Mesodermal cell (in vitro differentiated cells): ENCODE data around the gene LEP. TPM values are rescaled to one million over a fixed set of nuclear protein-coding genes. Genes with fewer than 3 reads are reported as not detected.

Experiments used
- H3K27ac ChIP-seq: 2 replicates; pipeline ENCODE4 v1.7.0; 2013; ENCODE audit warnings: mild to moderate bottlenecking, low read depth, low read length, moderate library complexity; ENCODE audit not compliant: severe bottlenecking
- H3K36me3 ChIP-seq: 2 replicates; pipeline ENCODE4 v1.7.1; 2013; ENCODE audit warnings: mild to moderate bottlenecking, low read length, moderate library complexity; ENCODE audit not compliant: control insufficient read depth, insufficient read depth
- H3K4me1 ChIP-seq: one replicate; pipeline ENCODE4 v1.7.1; 2013; ENCODE audit warnings: mild to moderate bottlenecking, low read length; ENCODE audit not compliant: insufficient read depth, control insufficient read depth, poor library complexity, severe bottlenecking
- H3K4me3 ChIP-seq: 2 replicates; pipeline ENCODE4 v1.7.0; 2013; ENCODE audit warnings: low read length, control low read depth, mild to moderate bottlenecking; ENCODE audit not compliant: insufficient read depth, poor library complexity, severe bottlenecking; ENCODE audit errors: extremely low read depth
- H3K9me3 ChIP-seq: 2 replicates; pipeline ENCODE4 v1.7.1; 2013; ENCODE audit warnings: mild to moderate bottlenecking, low read length, moderate library complexity; ENCODE audit not compliant: control insufficient read depth
- WGBS, 2 experiments: methylation state at CpG; one replicate each; pipeline ENCODE4 v1.1.5; 2013; ENCODE audit warnings: missing lambda C conversion rate in 2 of 2; ENCODE audit not compliant: insufficient coverage in 2 of 2; 5-methylcytosine and 5-hydroxymethylcytosine counted together
- polyA plus RNA-seq, 2 experiments: library from polyadenylated mRNA; stranded (reverse); fragments of 50-300 nt; gene quantifications; one replicate each; pipeline ENCODE4 v1.2.3, GENCODE V29; 2013

The LEP gene
- not detected for polyA plus RNA-seq (2013, experiment 1 of 2)
- not detected for polyA plus RNA-seq (2013, experiment 2 of 2)

GRCh38 chr7:128240696-128241386 lies at the start of gene LEP:
LEP (plus strand) TSS chr7:128241278; CDS start chr7:128252019, 10,741 bp downstream.
- H3K9me3 ChIP-seq, result peaks cover 27% of the 10 kb centered on the region
- no peaks in the 10 kb centered on the region for H3K36me3 ChIP-seq
- H3K27ac ChIP-seq, result no peak within 1 kb of the TSS
- WGBS, 2 experiments, result 95 to 96% methylated on average over 46 to 61 of the region's 67 CpGs
- peaks cover 6% of the 10 kb centered on the region for H3K4me1 ChIP-seq
- H3K4me3 ChIP-seq, result no peak within 1 kb of the TSS

DNA sequence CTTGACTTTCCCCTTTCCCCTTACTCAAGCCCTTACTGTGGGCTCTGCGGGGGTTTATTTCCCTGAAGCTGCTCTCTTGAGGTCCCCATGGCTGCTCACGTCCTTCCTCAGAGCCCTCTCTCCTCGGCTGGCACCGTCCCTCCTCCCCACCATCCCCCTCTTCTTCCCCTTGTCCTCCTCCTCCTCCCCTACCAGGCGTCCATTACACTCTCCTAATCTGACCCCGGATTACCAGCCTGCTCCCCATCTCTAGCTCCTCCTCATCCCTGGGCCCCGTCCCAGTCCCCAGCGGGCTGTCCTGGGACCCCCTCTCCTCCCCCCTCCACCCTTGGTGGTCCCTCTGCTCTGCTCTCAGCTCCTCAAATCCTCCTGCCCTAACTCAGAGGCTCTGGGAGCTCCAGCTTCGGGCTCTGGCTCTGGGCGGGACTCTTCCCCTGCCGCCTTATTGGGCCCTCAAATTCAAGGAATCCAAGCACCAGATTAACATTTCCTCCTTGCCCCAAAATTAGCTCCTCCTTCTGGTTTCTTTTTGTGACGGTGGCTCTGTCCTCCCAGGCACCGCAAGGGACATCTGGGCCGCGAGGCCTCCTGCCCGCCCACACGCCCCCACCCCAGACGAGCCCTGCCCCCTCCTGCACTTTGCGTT lies 48.5 kb upstream of the LEP start:
- H3K27ac ChIP-seq, result no peak overlapping the region
- no peaks in the 10 kb centered on the region for H3K36me3 ChIP-seq
- H3K4me3 ChIP-seq, result no peak overlapping the region
- peaks cover 11% of the 10 kb centered on the region for H3K9me3 ChIP-seq
- no peaks in the 10 kb centered on the region for H3K4me1 ChIP-seq
- WGBS, 2 experiments, result 72 to 73% methylated on average over 12 to 13 of the region's 19 CpGs

- no peaks in the 10 kb centered on the region for H3K36me3 ChIP-seq
- WGBS, 2 experiments, result 38 to 67% methylated on average over 1 to 2 of the region's 3 CpGs
- no peak overlapping the region for H3K27ac ChIP-seq
- no peak overlapping the region for H3K4me3 ChIP-seq
- H3K4me1 ChIP-seq, result no peaks in the 10 kb centered on the region
- H3K9me3 ChIP-seq, result peaks cover 11% of the 10 kb centered on the region
Observed at GRCh38 chr7:128194533-128195282, 46.4 kb upstream of the LEP start.

- Histone ChIP-seq H3K27ac (no peak overlapping the region), H3K4me3 (no peak overlapping the region), H3K9me3 (peaks cover 11% of the 10 kb centered on the region), H3K36me3 (no peaks in the 10 kb centered on the region), H3K4me1 (no peaks in the 10 kb centered on the region)
- WGBS, 2 experiments, result 100% methylated on average over 1 of the region's 1 CpG
Observed at GRCh38 chr7:128197589-128197988, 43.5 kb upstream of the LEP start.

DNA sequence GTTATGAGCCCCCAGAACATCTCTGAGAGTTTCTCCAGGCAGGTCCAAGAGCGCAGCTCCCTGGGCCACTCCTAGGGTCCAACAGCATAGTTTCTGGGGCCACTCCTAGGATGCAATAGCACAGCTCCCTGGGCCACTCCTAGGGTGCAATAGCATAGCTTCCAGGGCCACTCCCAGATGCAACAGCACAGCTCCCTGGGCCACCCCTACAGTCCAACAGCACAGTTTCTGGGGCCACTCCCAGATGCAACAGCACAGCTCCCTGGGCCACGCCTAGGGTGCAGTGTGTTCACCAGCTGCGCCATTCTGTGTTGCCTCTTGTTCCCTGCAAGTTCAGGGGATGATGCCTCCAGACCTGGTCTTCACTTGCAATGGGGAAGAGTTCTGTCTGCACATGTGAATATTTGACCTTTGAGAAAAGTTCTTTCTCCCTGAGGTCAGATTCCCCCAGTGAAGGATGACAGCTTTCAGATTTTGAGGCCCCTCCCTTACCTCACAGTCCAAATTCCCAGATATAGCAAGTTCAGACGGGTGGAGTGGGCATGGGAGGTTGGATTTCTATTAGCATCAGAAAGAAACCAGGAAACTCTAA lies 43.0 kb upstream of the LEP start:
- H3K27ac ChIP-seq, result no peak overlapping the region
- 87 to 89% methylated on average over 3 of the region's 4 CpGs for WGBS, 2 experiments
- peaks cover 11% of the 10 kb centered on the region for H3K9me3 ChIP-seq
- no peaks in the 10 kb centered on the region for H3K4me1 ChIP-seq
- H3K36me3 ChIP-seq, result no peaks in the 10 kb centered on the region
- no peak overlapping the region for H3K4me3 ChIP-seq

DNA sequence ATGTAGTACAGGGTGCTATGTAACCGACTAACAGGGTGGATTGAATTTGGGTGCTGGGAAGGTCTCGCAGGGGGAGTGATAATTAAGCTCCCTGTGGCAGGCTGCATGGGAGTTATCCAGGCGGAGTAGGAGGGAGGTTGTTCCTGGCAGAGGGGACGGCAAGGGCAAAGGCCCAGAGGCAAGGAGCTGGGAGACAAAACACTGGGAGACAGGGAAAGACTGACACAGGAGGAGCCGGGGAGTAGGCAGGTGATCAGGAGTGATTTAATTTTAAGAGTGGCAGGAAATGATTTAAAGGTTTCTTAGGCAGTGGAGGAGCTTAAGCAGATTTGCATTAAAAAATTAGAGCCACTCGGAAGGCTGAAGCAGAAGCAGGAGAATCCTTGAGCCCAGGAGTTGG lies 40.7 kb upstream of the LEP start:
- Histone ChIP-seq H3K27ac (no peak overlapping the region), H3K9me3 (peaks cover 4% of the 10 kb centered on the region), H3K36me3 (no peaks in the 10 kb centered on the region), H3K4me1 (no peaks in the 10 kb centered on the region), H3K4me3 (no peak overlapping the region)
- 72 to 84% methylated on average over 5 to 6 of the region's 6 CpGs for WGBS, 2 experiments

- H3K27ac ChIP-seq, result no peak overlapping the region
- peak overlapping the region; percentile 20 for H3K4me3 ChIP-seq
- WGBS, 2 experiments, result 3 to 5% methylated on average over 31 to 36 of the region's 37 CpGs
- H3K4me1 ChIP-seq, result no peaks in the 10 kb centered on the region
- H3K9me3 ChIP-seq, result no peaks in the 10 kb centered on the region
- no peaks in the 10 kb centered on the region for H3K36me3 ChIP-seq
Observed at GRCh38 chr7:128201067-128201689, 39.9 kb upstream of the LEP start.

DNA sequence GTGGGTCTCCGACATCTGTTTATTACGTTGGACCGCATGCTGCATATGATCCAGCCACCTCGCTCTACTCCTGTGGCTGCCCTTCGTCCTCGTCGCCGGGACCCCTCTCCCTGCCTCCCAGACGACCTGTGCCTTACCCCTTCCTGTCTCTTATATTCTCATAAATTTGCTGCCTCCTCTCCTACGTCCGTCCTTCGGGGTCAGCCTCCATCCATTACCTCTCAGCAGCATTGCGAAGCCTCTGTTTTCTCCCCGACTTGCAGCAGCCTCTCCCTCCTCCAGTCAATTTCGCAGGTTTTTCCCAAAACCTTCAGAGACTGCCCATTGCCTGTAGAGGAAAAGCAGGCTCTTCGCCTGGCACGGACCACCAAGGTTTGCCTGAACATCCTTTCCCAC lies 39.4 kb upstream of the LEP start:
- no peaks in the 10 kb centered on the region for H3K9me3 ChIP-seq
- H3K36me3 ChIP-seq, result no peaks in the 10 kb centered on the region
- H3K4me3 ChIP-seq, result peak overlapping the region; percentile 20
- no peaks in the 10 kb centered on the region for H3K4me1 ChIP-seq
- 19 to 29% methylated on average over 16 to 17 of the region's 17 CpGs for WGBS, 2 experiments
- no peak overlapping the region for H3K27ac ChIP-seq

GRCh38 chr7:128202287-128202957 lies 38.7 kb upstream of the LEP start:
- WGBS, 2 experiments, result 81 to 87% methylated on average over 9 of the region's 10 CpGs

DNA sequence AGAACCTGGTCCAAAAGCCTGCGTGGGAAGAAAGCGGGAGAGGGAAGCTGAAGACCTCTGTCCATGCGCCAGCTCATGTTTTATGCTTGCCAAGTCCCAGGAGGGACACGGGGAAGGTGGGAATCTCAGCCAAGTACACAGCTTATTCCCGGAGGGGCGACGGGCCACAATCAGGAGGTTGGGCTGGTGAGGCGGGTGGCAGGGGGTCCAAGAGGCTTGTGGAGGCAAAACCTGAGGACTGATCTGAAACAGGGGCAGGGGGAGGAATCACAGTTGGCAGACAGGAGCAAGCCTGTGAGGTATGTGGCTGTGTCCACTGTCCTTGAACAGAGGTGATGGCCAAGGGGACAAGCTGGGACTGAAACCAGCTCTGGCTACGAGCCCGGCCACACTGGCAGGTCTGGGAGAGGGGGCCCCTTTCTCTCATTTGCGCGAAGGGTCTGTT lies 38.0 kb upstream of the LEP start:
- 94 to 95% methylated on average over 6 to 12 of the region's 12 CpGs for WGBS, 2 experiments
- H3K4me1 ChIP-seq, result no peaks in the 10 kb centered on the region
- H3K4me3 ChIP-seq, result no peak overlapping the region
- no peak overlapping the region for H3K27ac ChIP-seq
- H3K9me3 ChIP-seq, result no peaks in the 10 kb centered on the region
- no peaks in the 10 kb centered on the region for H3K36me3 ChIP-seq

More at GRCh38 chr7:128202287-128202957, 38.7 kb upstream of the LEP start:
- no peak overlapping the region for H3K27ac ChIP-seq
- no peak overlapping the region for H3K4me3 ChIP-seq
- no peaks in the 10 kb centered on the region for H3K9me3 ChIP-seq
- no peaks in the 10 kb centered on the region for H3K36me3 ChIP-seq
- no peaks in the 10 kb centered on the region for H3K4me1 ChIP-seq
